ENCODE data around the gene HOXA5. TPM values are rescaled to one million over a fixed set of nuclear protein-coding genes. Genes with fewer than 3 reads are reported as not detected.

Gene HOXA5
- total RNA-seq, 1 experiment from 2014 or later: 7.4 TPM

- H3K27ac Mint-ChIP-seq (ENCODE audit: low read depth, unreplicated experiment): peak overlapping the region; percentile 87
- ChIA-PET CTCF (interaction anchor here (0.5 to 1.8 kb wide), 7 partner anchors 9 to 1403 kb away, joined by 3 to 10 read pairs (median 3); partner anchors contain the start of gene HOXA5), POLR2A (interaction anchor here (0.6 to 6.3 kb wide), 13 partner anchors 9 to 568 kb away, joined by 3 to 59 read pairs (median 12); partner anchors contain the start of genes HOXA1, HOXA5 and HOXA6)
- no peaks in the 10 kb centered on the region for H3K9me3 Mint-ChIP-seq (ENCODE audit: unreplicated experiment)
- H3K4me1 Mint-ChIP-seq (ENCODE audit: insufficient read depth, unreplicated experiment): peaks cover 20% of the 10 kb centered on the region
- peak overlapping the region; percentile 79 for H3K4me3 Mint-ChIP-seq (ENCODE audit: unreplicated experiment)
- H3K36me3 Mint-ChIP-seq (ENCODE audit: insufficient read depth, unreplicated experiment): peaks cover 11% of the 10 kb centered on the region
- no TSS peak for BruUV-seq (replicated peaks)
- no peaks in the 10 kb centered on the region for H3K27me3 Mint-ChIP-seq (ENCODE audit: insufficient read depth, unreplicated experiment)
- DNase-seq (ENCODE audit: unreplicated experiment): peak; percentile 60
- intact Hi-C loops (cut with micrococcal nuclease): no loop called here
- TF ChIP-seq CTCF (IDR thresholded peaks at IDR 0.05; ENCODE audit: unreplicated experiment): no peak
These were observed 28.3 kb upstream of the HOXA5 start for GRCh38 chr7:27171637-27172314.

- Mint-ChIP-seq H3K27ac (ENCODE audit: low read depth, unreplicated experiment) (peak overlapping the region; percentile 87), H3K27me3 (ENCODE audit: insufficient read depth, unreplicated experiment) (no peaks in the 10 kb centered on the region)
These were observed 27.8 kb upstream of the HOXA5 start for GRCh38 chr7:27171325-27171636.

GRCh38 chr7:27170426-27171324 is 27.2 kb upstream of the HOXA5 start:
- H3K9me3 Mint-ChIP-seq (ENCODE audit: unreplicated experiment): no peaks in the 10 kb centered on the region
- peak overlapping the region; percentile 87 for H3K27ac Mint-ChIP-seq (ENCODE audit: low read depth, unreplicated experiment)
- no peak for TF ChIP-seq CTCF (IDR thresholded peaks at IDR 0.05; ENCODE audit: unreplicated experiment)
- no peak for DNase-seq (ENCODE audit: unreplicated experiment)
- intact Hi-C loops (cut with micrococcal nuclease): no loop called here
- H3K4me1 Mint-ChIP-seq (ENCODE audit: insufficient read depth, unreplicated experiment): peaks cover 20% of the 10 kb centered on the region
- ChIA-PET POLR2A (interaction anchor here (0.6 to 6.3 kb wide), 17 partner anchors 8 to 971 kb away, joined by 3 to 59 read pairs (median 6); partner anchors contain the start of genes HOXA1, HOXA5, HOXA6 and SKAP2), CTCF (interaction anchor here (0.5 to 1.8 kb wide), 10 partner anchors 8 to 801 kb away, joined by 3 to 6 read pairs (median 4); partner anchors contain the start of gene HOXA5)
- peaks cover 11% of the 10 kb centered on the region for H3K36me3 Mint-ChIP-seq (ENCODE audit: insufficient read depth, unreplicated experiment)
- BruUV-seq (replicated peaks): TSS peak; percentile 39
- H3K27me3 Mint-ChIP-seq (ENCODE audit: insufficient read depth, unreplicated experiment): no peaks in the 10 kb centered on the region
- peak overlapping the region; percentile 79 for H3K4me3 Mint-ChIP-seq (ENCODE audit: unreplicated experiment)

More at GRCh38 chr7:27171325-27171636, 27.8 kb upstream of the HOXA5 start:
- Mint-ChIP-seq H3K4me1 (ENCODE audit: insufficient read depth, unreplicated experiment) (peaks cover 20% of the 10 kb centered on the region), H3K36me3 (ENCODE audit: insufficient read depth, unreplicated experiment) (peaks cover 11% of the 10 kb centered on the region), H3K4me3 (ENCODE audit: unreplicated experiment) (peak overlapping the region; percentile 79), H3K9me3 (ENCODE audit: unreplicated experiment) (no peaks in the 10 kb centered on the region)
- ChIA-PET POLR2A (interaction anchor here (0.6 to 6.3 kb wide), 15 partner anchors 9 to 574 kb away, joined by 3 to 59 read pairs (median 5); partner anchors contain the start of genes HOXA1, HOXA5 and HOXA6), CTCF (interaction anchor here (0.5 to 1.8 kb wide), 7 partner anchors 8 to 108 kb away, joined by 3 to 10 read pairs (median 4); partner anchors contain the start of gene HOXA5)
- BruUV-seq (replicated peaks): no TSS peak
- peak; percentile 42 for DNase-seq (ENCODE audit: unreplicated experiment)
- intact Hi-C loops (cut with micrococcal nuclease): no loop called here
- no peak for TF ChIP-seq CTCF (IDR thresholded peaks at IDR 0.05; ENCODE audit: unreplicated experiment)

Data from MCF 10A (cell line).